OCI-LY1 (cell line): Measurements from ENCODE around the gene TICRR.

ENCODE experiments used
- H2AFZ ChIP-seq: fragments of 200-600 bp; sonication (generic), shearing (Covaris generic); 2 replicates; pipeline ENCODE4 v1.6.0; 2014; ENCODE audit warnings: antibody characterized with exemption, mild to moderate bottlenecking, low read length
- H3F3A ChIP-seq: fragments of 200-600 bp; sonication (generic), shearing (Covaris generic); 2 replicates; pipeline ENCODE4 v1.6.0; 2014; ENCODE audit warnings: mild to moderate bottlenecking, antibody characterized with exemption, low read length, moderate library complexity; ENCODE audit not compliant: insufficient read depth
- H3K27ac ChIP-seq: fragments of 200-600 bp; sonication (generic); 2 replicates; pipeline ENCODE4 v1.5.1; 2014; ENCODE audit warnings: low read length, mixed run types, mild to moderate bottlenecking, low read depth; ENCODE audit not compliant: poor library complexity, severe bottlenecking
- H3K27me3 ChIP-seq: fragments of 200-600 bp; sonication (generic); 2 replicates; pipeline ENCODE4 v1.6.0; 2014; ENCODE audit warnings: antibody characterized with exemption, mild to moderate bottlenecking, low read length, moderate library complexity; ENCODE audit not compliant: insufficient read depth
- H3K36me3 ChIP-seq: fragments of 200-600 bp; sonication (generic); 2 replicates; pipeline ENCODE4 v1.6.1; 2014; ENCODE audit warnings: mild to moderate bottlenecking, antibody characterized with exemption, low read length, moderate library complexity, mixed read lengths; ENCODE audit not compliant: insufficient read depth
- H3K4me1 ChIP-seq: fragments of 200-600 bp; sonication (generic); 2 replicates; pipeline ENCODE4 v1.5.1; 2014; ENCODE audit warnings: mild to moderate bottlenecking, low read length, moderate library complexity; ENCODE audit not compliant: insufficient read depth, severe bottlenecking
- H3K4me2 ChIP-seq: fragments of 200-600 bp; sonication (generic), shearing (Covaris generic); 2 replicates; pipeline ENCODE4 v1.6.1; 2014; ENCODE audit warnings: low read length
- H3K4me3 ChIP-seq: fragments of 200-600 bp; sonication (generic); 2 replicates; pipeline ENCODE4 v1.5.1; 2014; ENCODE audit warnings: low read length, low read depth, mild to moderate bottlenecking, mixed read lengths; ENCODE audit not compliant: poor library complexity, severe bottlenecking
- H3K79me2 ChIP-seq: fragments of 200-600 bp; shearing (Covaris generic); 2 replicates; pipeline ENCODE4 v1.6.1; 2016; ENCODE audit warnings: mixed run types, low read length, mixed read lengths; ENCODE audit not compliant: insufficient read depth
- H3K9ac ChIP-seq: fragments of 200-600 bp; sonication (generic), shearing (Covaris generic); 2 replicates; pipeline ENCODE4 v1.6.1; 2014; ENCODE audit warnings: mild to moderate bottlenecking, low read length, mixed read lengths
- H3K9me2 ChIP-seq: fragments of 200-600 bp; sonication (generic), shearing (Covaris generic); 2 replicates; pipeline ENCODE4 v1.6.1; 2014; ENCODE audit warnings: low read depth, mild to moderate bottlenecking, low read length, mixed read lengths
- H3K9me3 ChIP-seq: fragments of 200-600 bp; shearing (Covaris generic); 2 replicates; pipeline ENCODE4 v1.6.1; 2014; ENCODE audit warnings: low read length, mixed read lengths
- H4K20me1 ChIP-seq: fragments of 200-600 bp; sonication (generic), shearing (Covaris generic); 2 replicates; pipeline ENCODE4 v1.6.0; 2016; ENCODE audit warnings: mild to moderate bottlenecking, low read length; ENCODE audit not compliant: insufficient read depth
- CTCF ChIP-seq: fragments of 200-600 bp; sonication (generic), shearing (Covaris generic); IDR thresholded peaks from 2 replicates; pipeline ENCODE4 v1.5.1; 2017; ENCODE audit warnings: mild to moderate bottlenecking, antibody characterized with exemption, low read length, moderate library complexity, mixed read lengths
- EZH2 ChIP-seq: fragments of 200-600 bp; sonication (generic), shearing (Covaris generic); IDR thresholded peaks from 2 replicates; pipeline ENCODE4 v1.8.0; 2017; ENCODE audit warnings: borderline replicate concordance, mixed run types, mild to moderate bottlenecking, antibody characterized with exemption, low read length, moderate library complexity, mixed read lengths

TICRR gene

GRCh38 chr15:89621547-89621946, 46.3 kb downstream of the TICRR start:
- no peaks in the 10 kb centered on the region for H3K27me3 ChIP-seq
- H2AFZ ChIP-seq, result no peak overlapping the region
- no peak overlapping the region for H3K9ac ChIP-seq
- H3K79me2 ChIP-seq, result no peaks in the 10 kb centered on the region
- no peaks in the 10 kb centered on the region for H4K20me1 ChIP-seq
- H3F3A ChIP-seq, result no peaks in the 10 kb centered on the region
- no peaks in the 10 kb centered on the region for H3K4me1 ChIP-seq
- H3K9me2 ChIP-seq, result no peaks in the 10 kb centered on the region
- H3K4me3 ChIP-seq, result no peak overlapping the region
- no peak overlapping the region for H3K4me2 ChIP-seq
- H3K36me3 ChIP-seq, result peaks cover 94% of the 10 kb centered on the region
- no peak for TF ChIP-seq EZH2
- TF ChIP-seq CTCF, result no peak
- no peak overlapping the region for H3K27ac ChIP-seq
- H3K9me3 ChIP-seq, result no peaks in the 10 kb centered on the region

GRCh38 chr15:89623165-89623564, 47.9 kb downstream of the TICRR start:
- no peaks in the 10 kb centered on the region for H4K20me1 ChIP-seq
- no peaks in the 10 kb centered on the region for H3K4me1 ChIP-seq
- no peak overlapping the region for H3K27ac ChIP-seq
- no peak for TF ChIP-seq CTCF
- TF ChIP-seq EZH2, result no peak
- H2AFZ ChIP-seq, result no peak overlapping the region
- no peaks in the 10 kb centered on the region for H3K27me3 ChIP-seq
- H3K9ac ChIP-seq, result no peak overlapping the region
- H3K9me3 ChIP-seq, result no peaks in the 10 kb centered on the region
- H3K79me2 ChIP-seq, result no peaks in the 10 kb centered on the region
- H3K36me3 ChIP-seq, result peaks cover 96% of the 10 kb centered on the region
- H3K4me2 ChIP-seq, result no peak overlapping the region
- no peaks in the 10 kb centered on the region for H3F3A ChIP-seq
- H3K9me2 ChIP-seq, result no peaks in the 10 kb centered on the region
- no peak overlapping the region for H3K4me3 ChIP-seq

GRCh38 chr15:89625716-89626115, 50.4 kb downstream of the TICRR start:
- peaks cover 95% of the 10 kb centered on the region for H3K36me3 ChIP-seq
- no peak overlapping the region for H3K27ac ChIP-seq
- H3K4me1 ChIP-seq, result no peaks in the 10 kb centered on the region
- no peaks in the 10 kb centered on the region for H3K9me3 ChIP-seq
- no peak overlapping the region for H2AFZ ChIP-seq
- H3K79me2 ChIP-seq, result no peaks in the 10 kb centered on the region
- H3K4me3 ChIP-seq, result no peak overlapping the region
- no peak overlapping the region for H3K9ac ChIP-seq
- no peak overlapping the region for H3K4me2 ChIP-seq
- no peaks in the 10 kb centered on the region for H3F3A ChIP-seq
- H3K27me3 ChIP-seq, result no peaks in the 10 kb centered on the region
- H3K9me2 ChIP-seq, result no peaks in the 10 kb centered on the region
- TF ChIP-seq CTCF, result no peak
- TF ChIP-seq EZH2, result no peak
- H4K20me1 ChIP-seq, result no peaks in the 10 kb centered on the region
